Measurements from ENCODE around the gene CRYBB1. TPM values are rescaled to one million over a fixed set of nuclear protein-coding genes. Genes with fewer than 3 reads are reported as not detected.

Gene CRYBB1
- polyA plus RNA-seq, 4 donors, result 0.25 to 0.75 TPM; not detected in 2

- H3K4me1 ChIP-seq (ENCODE audit: control insufficient read depth in 3 of 3, insufficient read depth in 2 of 3, low read depth in 1 of 3, low read length in 2 of 3), result peaks cover 0 to 4% (median 2%) of the 10 kb centered on the region in 3 donors
- DNase-seq, result no peak
- WGBS, 3 donors, result 72 to 86% (median 80%) methylated on average over 4 of the region's 4 CpGs
- peaks cover 0 to 22% (median 0%) of the 10 kb centered on the region in 3 donors for H3K36me3 ChIP-seq (ENCODE audit: control insufficient read depth in 3 of 3, insufficient read depth in 2 of 3, low read depth in 1 of 3, low read length in 3 of 3)
- no peak overlapping the region for H3K27ac ChIP-seq (ENCODE audit: low read depth in 1 of 3, low read length in 2 of 3)
- FAIRE-seq, result no peak
- H3K4me3 ChIP-seq (ENCODE audit: low read depth in 1 of 3, low read length in 3 of 3), result no peak overlapping the region
- H3K9me3 ChIP-seq (ENCODE audit: control insufficient read depth in 2 of 2, insufficient read depth in 1 of 2, low read depth in 1 of 2, low read length in 1 of 2), result no peaks in the 10 kb centered on the region
- no peaks in the 10 kb centered on the region for H3K27me3 ChIP-seq (ENCODE audit: control insufficient read depth in 3 of 3, insufficient read depth in 3 of 3, low read length in 3 of 3)
These were observed 33.8 kb downstream of the CRYBB1 start for GRCh38 chr22:26584010-26584409.

- no peak for FAIRE-seq
- DNase-seq, result no peak
- H3K4me1 ChIP-seq (ENCODE audit: control insufficient read depth in 3 of 3, insufficient read depth in 2 of 3, low read depth in 1 of 3, low read length in 2 of 3), result no peaks in the 10 kb centered on the region
- no peaks in the 10 kb centered on the region for H3K27me3 ChIP-seq (ENCODE audit: control insufficient read depth in 3 of 3, insufficient read depth in 3 of 3, low read length in 3 of 3)
- peaks cover 0 to 24% (median 0%) of the 10 kb centered on the region in 3 donors for H3K36me3 ChIP-seq (ENCODE audit: control insufficient read depth in 3 of 3, insufficient read depth in 2 of 3, low read depth in 1 of 3, low read length in 3 of 3)
- no peaks in the 10 kb centered on the region for H3K9me3 ChIP-seq (ENCODE audit: control insufficient read depth in 2 of 2, insufficient read depth in 1 of 2, low read depth in 1 of 2, low read length in 1 of 2)
- H3K27ac ChIP-seq (ENCODE audit: low read depth in 1 of 3, low read length in 2 of 3), result no peak overlapping the region
- WGBS, 3 donors, result 95 to 98% (median 98%) methylated on average over 8 of the region's 8 CpGs
- no peak overlapping the region for H3K4me3 ChIP-seq (ENCODE audit: low read depth in 1 of 3, low read length in 3 of 3)
These were observed 36.1 kb downstream of the CRYBB1 start for GRCh38 chr22:26581633-26582168.

- no peaks in the 10 kb centered on the region for H3K4me1 ChIP-seq (ENCODE audit: control insufficient read depth in 3 of 3, insufficient read depth in 2 of 3, low read depth in 1 of 3, low read length in 2 of 3)
- no peak for DNase-seq
- FAIRE-seq, result no peak
- H3K9me3 ChIP-seq (ENCODE audit: control insufficient read depth in 2 of 2, insufficient read depth in 1 of 2, low read depth in 1 of 2, low read length in 1 of 2), result no peaks in the 10 kb centered on the region
- 62 to 84% (median 80%) methylated on average over 1 of the region's 1 CpG for WGBS, 3 donors
- H3K36me3 ChIP-seq (ENCODE audit: control insufficient read depth in 3 of 3, insufficient read depth in 2 of 3, low read depth in 1 of 3, low read length in 3 of 3), result peaks cover 0 to 23% (median 0%) of the 10 kb centered on the region in 3 donors
- no peak overlapping the region for H3K4me3 ChIP-seq (ENCODE audit: low read depth in 1 of 3, low read length in 3 of 3)
- no peaks in the 10 kb centered on the region for H3K27me3 ChIP-seq (ENCODE audit: control insufficient read depth in 3 of 3, insufficient read depth in 3 of 3, low read length in 3 of 3)
- H3K27ac ChIP-seq (ENCODE audit: low read depth in 1 of 3, low read length in 2 of 3), result no peak overlapping the region
These were observed 36.8 kb downstream of the CRYBB1 start for GRCh38 chr22:26581026-26581425.

GRCh38 chr22:26580240-26580962, 37.4 kb downstream of the CRYBB1 start:
- DNase-seq, result no peak
- FAIRE-seq, result no peak
- no peaks in the 10 kb centered on the region for H3K4me1 ChIP-seq (ENCODE audit: control insufficient read depth in 3 of 3, insufficient read depth in 2 of 3, low read depth in 1 of 3, low read length in 2 of 3)
- 83 to 88% (median 88%) methylated on average over 13 of the region's 13 CpGs for WGBS, 3 donors
- no peaks in the 10 kb centered on the region for H3K9me3 ChIP-seq (ENCODE audit: control insufficient read depth in 2 of 2, insufficient read depth in 1 of 2, low read depth in 1 of 2, low read length in 1 of 2)
- H3K27me3 ChIP-seq (ENCODE audit: control insufficient read depth in 3 of 3, insufficient read depth in 3 of 3, low read length in 3 of 3), result no peaks in the 10 kb centered on the region
- H3K4me3 ChIP-seq (ENCODE audit: low read depth in 1 of 3, low read length in 3 of 3), result no peak overlapping the region
- peaks cover 0 to 22% (median 0%) of the 10 kb centered on the region in 3 donors for H3K36me3 ChIP-seq (ENCODE audit: control insufficient read depth in 3 of 3, insufficient read depth in 2 of 3, low read depth in 1 of 3, low read length in 3 of 3)
- H3K27ac ChIP-seq (ENCODE audit: low read depth in 1 of 3, low read length in 2 of 3), result peak overlapping the region in 1 of 3 donors; percentile 58

GRCh38 chr22:26579331-26579886, 38.4 kb downstream of the CRYBB1 start:
- Histone ChIP-seq H3K4me1 (ENCODE audit: control insufficient read depth in 3 of 3, insufficient read depth in 2 of 3, low read depth in 1 of 3, low read length in 2 of 3) (no peaks in the 10 kb centered on the region), H3K36me3 (ENCODE audit: control insufficient read depth in 3 of 3, insufficient read depth in 2 of 3, low read depth in 1 of 3, low read length in 3 of 3) (peaks cover 0 to 22% (median 0%) of the 10 kb centered on the region in 3 donors), H3K4me3 (ENCODE audit: low read depth in 1 of 3, low read length in 3 of 3) (no peak overlapping the region), H3K9me3 (ENCODE audit: control insufficient read depth in 2 of 2, insufficient read depth in 1 of 2, low read depth in 1 of 2, low read length in 1 of 2) (no peaks in the 10 kb centered on the region), H3K27ac (ENCODE audit: low read depth in 1 of 3, low read length in 2 of 3) (peak overlapping the region in 1 of 3 donors; percentile 41), H3K27me3 (ENCODE audit: control insufficient read depth in 3 of 3, insufficient read depth in 3 of 3, low read length in 3 of 3) (no peaks in the 10 kb centered on the region)
- 46 to 68% (median 51%) methylated on average over 10 of the region's 10 CpGs for WGBS, 3 donors
- DNase-seq, result peak in 1 of 2 donors; percentile 26
- FAIRE-seq, result no peak

- DNase-seq, result no peak
- WGBS, 3 donors, result 93 to 95% (median 94%) methylated on average over 6 to 7 of the region's 7 CpGs
- peaks cover 0 to 2% (median 2%) of the 10 kb centered on the region in 3 donors for H3K4me1 ChIP-seq (ENCODE audit: control insufficient read depth in 3 of 3, insufficient read depth in 2 of 3, low read depth in 1 of 3, low read length in 2 of 3)
- H3K36me3 ChIP-seq (ENCODE audit: control insufficient read depth in 3 of 3, insufficient read depth in 2 of 3, low read depth in 1 of 3, low read length in 3 of 3), result peaks cover 0 to 10% (median 0%) of the 10 kb centered on the region in 3 donors
- H3K4me3 ChIP-seq (ENCODE audit: low read depth in 1 of 3, low read length in 3 of 3), result no peak overlapping the region
- H3K27me3 ChIP-seq (ENCODE audit: control insufficient read depth in 3 of 3, insufficient read depth in 3 of 3, low read length in 3 of 3), result no peaks in the 10 kb centered on the region
- no peak overlapping the region for H3K27ac ChIP-seq (ENCODE audit: low read depth in 1 of 3, low read length in 2 of 3)
- no peak for FAIRE-seq
- H3K9me3 ChIP-seq (ENCODE audit: control insufficient read depth in 2 of 2, insufficient read depth in 1 of 2, low read depth in 1 of 2, low read length in 1 of 2), result no peaks in the 10 kb centered on the region
These were observed 40.7 kb downstream of the CRYBB1 start for GRCh38 chr22:26577081-26577480.

GRCh38 chr22:26576026-26576680, 41.7 kb downstream of the CRYBB1 start:
- Histone ChIP-seq H3K4me3 (ENCODE audit: low read depth in 1 of 3, low read length in 3 of 3) (no peak overlapping the region), H3K4me1 (ENCODE audit: control insufficient read depth in 3 of 3, insufficient read depth in 2 of 3, low read depth in 1 of 3, low read length in 2 of 3) (peaks cover 0 to 2% (median 2%) of the 10 kb centered on the region in 3 donors), H3K9me3 (ENCODE audit: control insufficient read depth in 2 of 2, insufficient read depth in 1 of 2, low read depth in 1 of 2, low read length in 1 of 2) (no peaks in the 10 kb centered on the region), H3K27me3 (ENCODE audit: control insufficient read depth in 3 of 3, insufficient read depth in 3 of 3, low read length in 3 of 3) (no peaks in the 10 kb centered on the region), H3K27ac (ENCODE audit: low read depth in 1 of 3, low read length in 2 of 3) (no peak overlapping the region), H3K36me3 (ENCODE audit: control insufficient read depth in 3 of 3, insufficient read depth in 2 of 3, low read depth in 1 of 3, low read length in 3 of 3) (peaks cover 0 to 9% (median 0%) of the 10 kb centered on the region in 3 donors)
- 58 to 60% (median 58%) methylated on average over 8 of the region's 8 CpGs for WGBS, 3 donors
- no peak for FAIRE-seq
- no peak for DNase-seq

- Histone ChIP-seq H3K4me3 (ENCODE audit: low read depth in 1 of 3, low read length in 3 of 3) (no peak overlapping the region), H3K27ac (ENCODE audit: low read depth in 1 of 3, low read length in 2 of 3) (peak overlapping the region in 1 of 3 donors; percentile 71), H3K27me3 (ENCODE audit: control insufficient read depth in 3 of 3, insufficient read depth in 3 of 3, low read length in 3 of 3) (no peaks in the 10 kb centered on the region), H3K9me3 (ENCODE audit: control insufficient read depth in 2 of 2, insufficient read depth in 1 of 2, low read depth in 1 of 2, low read length in 1 of 2) (no peaks in the 10 kb centered on the region), H3K36me3 (ENCODE audit: control insufficient read depth in 3 of 3, insufficient read depth in 2 of 3, low read depth in 1 of 3, low read length in 3 of 3) (peaks cover 0 to 13% (median 0%) of the 10 kb centered on the region in 3 donors), H3K4me1 (ENCODE audit: control insufficient read depth in 3 of 3, insufficient read depth in 2 of 3, low read depth in 1 of 3, low read length in 2 of 3) (peaks cover 0 to 2% (median 2%) of the 10 kb centered on the region in 3 donors)
- WGBS, 3 donors, result 73 to 77% (median 77%) methylated on average over 7 of the region's 7 CpGs
- FAIRE-seq, result no peak
- no peak for DNase-seq
These were observed 43.7 kb downstream of the CRYBB1 start for GRCh38 chr22:26574001-26574723.

Measured in small intestine (tissue), 7 donors.